ENCODE measurements around the gene RGS2.

Gene RGS2

DNA sequence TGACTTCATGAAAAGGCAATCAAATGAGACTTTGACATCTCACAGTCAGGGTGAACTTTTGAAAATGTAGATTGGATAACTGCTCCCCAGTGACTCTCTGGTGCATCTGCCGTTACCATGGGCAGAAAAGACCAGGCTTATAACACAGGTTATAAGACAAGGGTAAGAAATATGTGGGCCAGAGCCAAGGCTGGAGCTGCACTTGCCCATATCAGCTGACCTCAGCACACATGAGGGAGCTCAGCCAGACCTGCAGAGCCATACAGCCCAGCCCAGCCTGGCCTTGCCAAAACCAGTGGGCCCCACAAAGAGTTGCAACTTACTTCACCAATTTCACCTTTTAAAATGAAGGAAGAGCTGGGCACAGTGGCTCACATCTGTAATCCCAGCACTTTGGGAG lies 11.7 kb upstream of the RGS2 start:
- DNase-seq: no peak

DNA sequence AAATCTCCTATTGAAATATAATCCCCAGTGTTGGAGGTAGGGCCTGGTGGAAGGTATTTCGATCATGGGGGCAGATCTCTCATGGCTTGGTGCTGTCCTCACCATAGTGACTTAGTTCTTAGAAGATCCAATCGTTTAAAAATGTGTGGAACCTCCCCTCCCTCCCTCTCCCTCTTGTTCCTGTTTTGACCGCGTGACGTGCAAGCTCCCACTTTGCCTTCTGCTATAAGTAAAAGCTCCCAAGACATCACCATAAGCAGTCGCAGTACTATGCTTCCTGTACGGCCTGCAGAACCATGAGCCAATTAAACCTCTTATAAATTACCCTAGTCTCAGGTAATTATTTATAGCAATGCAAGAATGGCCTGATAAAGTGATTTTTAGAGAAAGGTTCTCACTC lies 10.9 kb upstream of the RGS2 start:
- DNase-seq: no peak

DNA sequence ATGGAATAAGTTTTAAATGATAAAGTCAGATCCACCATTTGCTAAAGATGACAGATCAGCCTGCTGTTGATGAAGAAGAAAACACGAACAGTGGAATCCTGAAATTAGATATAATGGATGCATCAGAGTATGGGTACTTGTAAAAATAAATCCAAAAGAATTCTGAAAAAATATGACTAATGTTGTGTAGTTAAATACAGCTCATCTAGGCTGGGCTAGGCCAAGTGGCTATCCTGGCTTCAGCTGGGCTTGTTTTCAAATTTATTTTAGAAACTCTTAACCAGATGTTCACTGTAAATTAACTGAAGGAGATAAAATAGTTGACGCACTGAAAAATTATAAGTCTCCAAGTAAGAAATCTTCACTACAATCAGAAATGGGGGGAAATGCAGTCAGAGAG lies 7.4 kb upstream of the RGS2 start:
- no peak for DNase-seq

DNA sequence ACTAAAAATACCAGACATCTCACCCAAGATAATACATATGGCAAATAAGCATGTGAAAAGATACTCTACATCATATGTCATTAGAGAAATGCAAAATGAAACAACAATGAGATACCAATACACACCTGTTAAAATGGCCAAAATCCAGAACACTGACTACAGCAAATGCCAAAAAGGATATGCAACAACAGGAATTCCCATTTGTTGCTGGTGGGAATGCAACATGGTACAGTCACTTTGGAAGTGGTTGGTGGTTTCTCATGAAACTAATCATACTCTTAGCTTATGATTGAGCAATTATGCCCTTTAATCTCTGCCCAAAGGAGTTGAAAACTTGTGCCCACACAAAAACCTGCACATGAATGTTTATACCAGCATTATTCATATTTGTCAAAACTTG lies 6.4 kb upstream of the RGS2 start:
- DNase-seq: no peak

DNA sequence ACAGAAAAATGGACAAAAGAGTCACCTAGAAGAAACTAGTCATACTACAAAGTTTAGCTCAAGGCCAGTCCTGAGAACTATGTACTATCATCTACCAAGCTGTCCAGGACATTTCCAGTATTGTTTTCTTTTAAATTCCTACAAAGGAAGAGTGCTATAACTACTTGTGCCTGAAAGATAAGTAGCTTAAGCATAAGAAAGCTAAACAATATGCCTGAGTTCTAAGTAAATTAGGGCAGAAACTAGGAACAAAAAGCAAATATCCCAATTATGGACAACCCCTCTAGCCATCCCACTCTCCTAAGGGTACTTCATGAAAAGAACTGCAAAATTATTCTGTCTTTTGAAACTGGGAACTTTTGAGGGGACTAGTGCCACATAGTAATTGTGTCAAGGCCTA lies 5.3 kb upstream of the RGS2 start:
- no peak for DNase-seq

DNA sequence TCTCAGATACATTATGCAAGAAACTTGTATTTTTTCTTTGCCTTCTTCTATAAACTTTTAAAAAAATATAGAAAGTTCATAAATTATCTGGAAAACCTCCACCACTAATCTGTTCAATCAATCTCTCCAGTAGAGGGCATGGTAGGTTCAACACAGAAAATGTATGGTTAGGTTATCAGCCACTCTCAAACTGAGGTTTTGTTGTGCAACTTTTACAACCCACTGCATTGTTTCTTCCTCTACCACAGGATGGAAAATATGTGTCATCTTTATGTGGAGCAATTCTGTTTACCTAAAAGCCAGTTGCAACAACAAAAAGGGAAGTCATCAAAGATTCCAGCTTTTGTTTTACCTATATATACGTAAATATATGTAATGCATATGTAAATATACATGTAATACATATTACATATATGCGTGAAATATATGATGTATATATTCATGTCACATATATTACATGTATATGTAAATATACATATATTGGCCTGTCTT lies 3.0 kb upstream of the RGS2 start:
- peak; percentile 24 for DNase-seq

DNA sequence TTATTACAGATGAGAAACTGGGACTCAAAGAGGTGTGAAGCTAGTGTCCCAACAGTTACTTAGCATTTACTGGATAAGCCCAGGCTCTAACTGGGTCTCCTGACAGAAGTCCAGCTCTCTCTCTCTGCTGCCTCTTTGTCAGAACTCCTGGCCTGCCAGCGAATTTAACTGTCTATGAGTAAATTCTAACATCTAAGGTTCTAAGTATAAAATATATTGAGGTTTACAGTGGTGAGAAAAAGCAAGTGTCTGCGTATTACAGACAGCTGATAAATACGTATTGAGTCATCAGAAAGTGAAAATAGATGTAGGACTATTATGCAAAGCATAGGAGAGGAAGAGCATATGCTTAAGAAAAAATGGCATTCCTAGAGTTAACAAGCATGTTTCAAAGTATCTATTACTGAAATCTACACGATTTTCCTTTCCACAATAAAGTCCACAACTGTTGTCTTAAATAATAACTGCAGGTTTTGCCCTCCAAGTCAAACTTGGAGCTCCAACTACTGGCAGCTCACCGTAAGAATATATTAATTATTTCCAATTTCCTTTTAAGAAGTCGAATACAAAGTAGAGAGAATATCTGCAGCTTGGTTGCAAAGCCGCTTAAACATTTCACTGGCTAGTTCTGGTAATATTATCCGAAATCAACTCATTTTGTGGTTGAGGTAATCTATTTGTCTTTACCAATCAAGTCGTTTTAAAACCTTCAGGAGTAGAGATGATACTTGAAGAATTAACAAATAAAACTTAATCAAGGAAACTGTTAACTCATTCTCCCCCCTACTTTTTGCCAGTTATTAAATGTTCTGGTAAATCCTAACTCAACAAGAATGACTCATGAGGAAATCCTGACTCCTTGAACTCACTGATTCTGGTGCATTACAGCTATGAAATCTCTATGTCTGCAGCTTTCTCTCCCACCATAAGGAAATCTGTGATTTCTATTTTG lies 1.4 kb upstream of the RGS2 start:
- DNase-seq: no peak

DNA sequence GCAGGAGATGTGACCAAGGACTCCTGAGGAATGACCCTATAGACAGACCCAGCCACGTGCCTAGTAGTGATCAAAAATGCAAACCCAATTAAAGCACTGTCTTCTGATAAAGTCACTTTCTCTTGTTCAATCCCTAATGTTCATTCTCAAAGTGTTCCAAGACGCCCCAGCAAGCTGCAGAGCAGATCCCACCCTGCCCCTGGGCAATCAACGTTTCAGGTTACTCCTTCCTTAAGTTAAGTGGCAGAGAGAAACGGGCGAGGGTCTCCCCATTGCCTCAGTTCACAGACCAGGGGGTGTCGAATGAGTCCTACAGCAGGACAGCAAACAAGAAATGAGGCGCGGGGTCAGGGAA lies 699 bp upstream of the RGS2 start:
- no peak for DNase-seq

DNA sequence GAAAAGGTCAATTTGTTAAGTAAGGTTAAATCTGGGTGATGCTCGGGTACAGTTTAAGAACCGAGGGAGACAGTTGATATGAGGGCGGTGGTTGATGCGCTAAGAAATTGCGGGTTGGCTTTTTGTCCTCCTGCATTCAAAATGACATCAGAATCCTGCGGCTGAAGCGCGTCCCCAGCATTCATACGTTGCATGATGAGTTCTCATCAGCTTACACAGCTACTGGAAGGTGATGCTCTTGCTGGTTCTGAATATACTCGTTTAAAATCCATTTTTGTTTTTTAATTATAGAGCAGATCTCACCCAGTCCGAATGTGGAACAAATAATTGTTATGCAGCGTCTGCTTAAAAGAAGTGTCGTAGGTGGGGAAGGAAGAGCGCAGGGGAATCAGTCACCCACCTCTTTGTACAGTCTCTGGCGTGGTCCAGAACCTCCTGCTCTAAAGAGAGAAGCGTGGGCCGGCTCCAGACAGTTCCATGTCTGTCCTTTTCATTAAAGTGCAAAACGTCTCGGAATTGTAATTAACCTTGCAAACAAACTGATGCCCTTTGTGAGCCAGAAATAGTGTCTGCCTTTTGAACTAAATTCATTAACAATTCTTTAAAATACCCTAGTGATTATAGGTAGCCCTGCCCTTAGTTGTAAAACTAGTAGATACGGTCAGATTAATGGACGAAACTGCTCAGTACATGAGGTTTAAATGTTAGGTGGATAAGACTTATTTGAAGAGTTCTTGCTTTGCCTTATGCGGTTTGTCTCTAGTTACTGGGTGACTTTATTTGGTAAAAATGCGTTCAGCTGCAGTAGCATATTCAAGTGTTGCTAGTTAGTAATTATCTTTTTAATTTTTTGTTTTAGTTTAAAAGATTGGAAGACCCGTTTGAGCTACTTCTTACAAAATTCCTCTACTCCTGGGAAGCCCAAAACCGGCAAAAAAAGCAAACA lies 741 bp downstream of the RGS2 start:
- no peak for DNase-seq

DNA sequence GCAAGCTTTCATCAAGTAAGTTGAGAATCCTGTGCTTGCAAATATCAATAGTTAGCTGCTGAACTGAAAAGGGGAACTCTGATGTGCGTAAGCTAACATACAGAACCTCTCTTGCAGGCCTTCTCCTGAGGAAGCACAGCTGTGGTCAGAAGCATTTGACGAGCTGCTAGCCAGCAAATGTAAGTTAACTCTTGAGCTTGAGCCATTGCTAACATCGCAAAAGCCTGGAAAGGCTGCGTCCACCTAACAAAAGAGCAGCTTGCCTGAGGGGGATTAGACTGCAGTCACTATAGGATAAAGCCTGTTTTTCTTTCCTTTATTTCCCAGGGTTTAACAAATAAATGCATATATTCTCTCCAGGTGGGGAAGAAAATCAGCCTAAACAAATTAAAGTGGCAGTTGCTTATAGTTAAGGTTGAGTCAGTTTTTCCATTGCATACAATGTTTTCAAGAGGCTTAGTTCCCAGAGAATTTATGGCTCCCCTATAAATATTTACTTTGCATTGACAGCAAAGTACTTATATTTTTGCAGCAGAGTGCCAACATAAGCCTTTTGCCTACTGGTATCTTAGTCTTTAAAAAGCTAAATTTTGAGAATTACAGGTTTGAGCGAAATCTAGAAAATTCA lies 1.5 kb downstream of the RGS2 start:
- no peak for DNase-seq

DNA sequence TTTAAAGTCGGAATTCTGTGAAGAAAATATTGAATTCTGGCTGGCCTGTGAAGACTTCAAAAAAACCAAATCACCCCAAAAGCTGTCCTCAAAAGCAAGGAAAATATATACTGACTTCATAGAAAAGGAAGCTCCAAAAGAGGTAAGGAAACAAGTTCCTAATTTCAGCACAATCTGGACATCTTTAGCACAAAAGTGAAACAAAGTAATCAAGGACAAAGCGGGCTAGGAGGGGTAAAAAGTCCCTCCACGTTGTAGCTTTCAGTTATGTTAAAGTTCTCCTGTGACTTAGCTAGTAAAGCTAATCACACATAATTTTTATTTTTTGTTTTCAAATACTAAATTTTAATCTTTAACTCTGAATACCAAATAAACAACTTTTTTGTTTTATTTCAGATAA lies 2.2 kb downstream of the RGS2 start:
- no peak for DNase-seq

DNA sequence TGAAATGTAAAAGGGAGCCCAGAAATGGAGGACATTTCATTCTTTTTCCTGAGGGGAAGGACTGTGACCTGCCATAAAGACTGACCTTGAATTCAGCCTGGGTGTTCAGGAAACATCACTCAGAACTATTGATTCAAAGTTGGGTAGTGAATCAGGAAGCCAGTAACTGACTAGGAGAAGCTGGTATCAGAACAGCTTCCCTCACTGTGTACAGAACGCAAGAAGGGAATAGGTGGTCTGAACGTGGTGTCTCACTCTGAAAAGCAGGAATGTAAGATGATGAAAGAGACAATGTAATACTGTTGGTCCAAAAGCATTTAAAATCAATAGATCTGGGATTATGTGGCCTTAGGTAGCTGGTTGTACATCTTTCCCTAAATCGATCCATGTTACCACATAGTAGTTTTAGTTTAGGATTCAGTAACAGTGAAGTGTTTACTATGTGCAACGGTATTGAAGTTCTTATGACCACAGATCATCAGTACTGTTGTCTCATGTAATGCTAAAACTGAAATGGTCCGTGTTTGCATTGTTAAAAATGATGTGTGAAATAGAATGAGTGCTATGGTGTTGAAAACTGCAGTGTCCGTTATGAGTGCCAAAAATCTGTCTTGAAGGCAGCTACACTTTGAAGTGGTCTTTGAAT lies 2.9 kb downstream of the RGS2 start:
- no peak for DNase-seq

DNA sequence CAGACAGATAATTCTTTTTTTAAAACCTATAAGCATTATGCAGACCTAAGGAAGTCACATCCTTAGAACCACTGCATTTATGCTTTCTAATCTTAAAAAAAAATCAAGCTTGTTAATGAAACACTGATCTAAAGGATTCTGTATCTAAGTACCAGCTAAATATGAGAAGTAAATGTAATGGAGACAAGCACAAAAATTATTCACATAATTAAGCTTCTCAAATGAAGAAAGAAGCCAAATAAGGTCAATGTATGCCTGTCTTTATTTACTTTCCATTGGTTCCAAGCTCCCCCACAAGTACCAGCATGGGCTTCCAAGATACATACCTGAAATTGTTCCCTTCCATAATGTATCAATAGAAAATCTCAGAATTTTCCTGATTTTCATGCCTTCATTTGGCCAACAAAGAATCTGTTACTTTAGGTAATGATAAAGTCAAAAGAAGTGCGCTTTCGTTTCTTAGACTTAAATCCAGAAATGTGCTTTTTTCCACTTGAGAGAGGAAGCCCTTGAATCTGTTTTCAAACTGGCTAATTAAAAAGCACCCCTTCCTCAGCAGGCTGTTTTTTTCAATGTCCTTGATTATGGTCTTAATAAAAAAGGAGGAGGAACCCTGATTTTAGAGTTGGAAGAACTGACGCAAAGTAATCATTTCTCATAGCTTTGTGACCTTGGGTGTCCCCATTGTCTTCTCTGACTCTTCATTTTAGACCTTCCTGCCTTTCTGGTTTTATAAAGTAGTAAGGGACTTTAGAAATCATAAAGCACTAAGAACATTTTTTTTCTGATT lies 3.8 kb downstream of the RGS2 start:
- DNase-seq: no peak

DNA sequence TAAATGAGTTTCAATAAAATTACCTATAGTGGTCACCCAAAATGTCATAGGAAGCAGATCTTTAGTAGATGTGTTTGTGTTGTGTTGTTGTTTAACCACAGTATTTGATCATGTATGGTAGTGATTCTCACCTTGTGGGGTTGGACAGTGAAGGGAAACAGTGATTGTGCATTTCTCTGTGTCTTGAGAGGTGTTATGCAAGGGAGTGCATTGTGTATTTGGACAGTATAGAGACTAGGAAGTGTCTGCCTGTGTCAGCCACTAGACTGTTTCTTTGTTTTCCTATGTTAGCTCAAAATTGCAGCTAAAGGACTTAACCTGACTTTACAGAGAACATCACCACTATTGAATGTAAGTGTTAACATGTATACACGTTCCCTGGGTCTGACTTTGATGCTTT lies 6.0 kb downstream of the RGS2 start:
- no peak for DNase-seq

DNA sequence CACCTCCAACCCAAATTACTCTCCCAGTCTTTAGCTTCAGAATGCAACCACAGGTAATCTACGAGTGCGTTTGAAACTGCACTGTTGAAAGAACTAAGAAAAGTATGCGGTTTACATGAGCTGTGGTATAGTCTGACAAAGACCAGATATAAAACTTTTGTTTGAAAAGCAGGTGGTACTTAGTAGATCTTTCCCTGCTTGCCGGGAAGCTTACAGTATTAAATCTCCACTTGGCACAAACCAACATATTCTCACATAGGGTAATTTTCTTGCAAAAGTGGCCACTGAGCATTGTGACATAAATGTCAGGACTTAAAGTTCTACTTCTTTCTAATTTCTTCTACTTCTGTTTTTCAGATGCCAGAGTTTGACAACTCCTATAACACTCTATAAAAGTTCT lies 8.4 kb downstream of the RGS2 start:
- no peak for DNase-seq

DNA sequence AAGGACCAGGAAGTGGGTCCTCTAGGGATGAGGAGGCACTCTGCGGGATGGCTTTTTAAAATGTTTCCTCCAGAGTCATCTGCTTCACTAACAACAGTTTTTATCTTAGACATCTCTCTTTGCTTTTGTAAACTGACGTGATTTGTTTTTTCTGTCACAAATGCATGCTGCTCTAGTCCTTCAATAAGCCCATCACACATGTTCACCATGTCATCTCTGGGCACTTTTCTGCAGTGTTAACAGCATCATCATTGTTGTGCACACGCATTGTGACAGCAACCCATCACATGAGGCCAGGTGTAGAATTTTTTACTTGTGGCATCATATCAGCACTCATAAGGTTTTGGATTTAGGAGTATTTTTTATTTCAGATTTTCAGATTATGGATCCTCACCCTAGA lies 12.5 kb downstream of the RGS2 start:
- DNase-seq: no peak

DNA sequence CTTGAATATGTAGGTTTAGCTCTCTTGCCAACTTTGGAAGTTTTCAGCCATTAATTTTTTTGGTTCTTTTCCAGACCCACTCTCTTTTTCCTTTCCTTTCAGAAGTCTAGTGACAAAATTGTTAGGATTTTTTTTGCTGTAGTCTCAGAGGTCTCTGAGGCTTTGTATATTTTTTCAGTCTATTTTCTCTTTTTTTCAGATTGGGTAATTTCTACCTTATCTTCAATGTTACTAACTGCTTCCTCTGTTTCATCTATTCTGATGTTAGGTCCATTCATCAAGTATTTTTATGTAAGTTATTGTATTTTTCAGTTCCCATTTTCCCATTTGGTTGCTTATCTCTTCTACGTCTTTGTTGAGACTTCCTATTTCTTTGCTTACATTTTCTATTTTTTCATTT lies 15.7 kb downstream of the RGS2 start:
- no peak for DNase-seq

DNA sequence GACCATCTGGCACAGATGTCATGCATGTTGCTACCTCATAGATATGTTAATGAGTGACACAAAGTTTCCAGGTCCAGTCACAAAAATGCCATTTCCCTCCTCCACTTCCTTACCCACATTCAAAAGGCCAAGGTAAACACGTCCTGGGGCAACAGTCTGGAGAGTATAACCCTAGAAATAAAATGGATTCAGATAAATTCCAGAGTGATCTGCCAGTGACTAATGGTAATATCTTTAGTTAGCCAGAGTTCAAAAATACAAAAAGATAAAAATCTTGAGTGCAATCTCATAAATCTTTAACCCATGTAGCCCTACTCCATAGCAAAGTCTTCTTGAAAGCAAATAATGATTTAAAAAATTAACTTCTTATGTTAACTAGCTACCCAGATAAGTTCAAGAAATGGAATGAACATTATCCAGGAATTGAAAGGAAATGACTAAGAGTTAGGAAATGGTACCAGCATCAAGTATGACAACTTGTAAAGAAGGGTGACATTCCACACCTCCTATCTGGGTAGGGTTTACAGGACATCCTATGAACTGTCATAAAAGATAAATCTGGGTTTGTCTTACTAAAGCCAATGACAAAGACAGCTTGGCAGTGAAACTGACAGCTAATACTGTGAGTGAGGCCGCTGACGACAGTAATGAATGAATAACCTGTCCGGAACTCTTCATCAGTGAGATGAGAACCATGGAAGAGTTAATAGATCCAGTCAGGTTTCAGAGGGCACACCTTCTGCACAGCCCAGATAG lies 18.1 kb downstream of the RGS2 start:
- DNase-seq: no peak

DNA sequence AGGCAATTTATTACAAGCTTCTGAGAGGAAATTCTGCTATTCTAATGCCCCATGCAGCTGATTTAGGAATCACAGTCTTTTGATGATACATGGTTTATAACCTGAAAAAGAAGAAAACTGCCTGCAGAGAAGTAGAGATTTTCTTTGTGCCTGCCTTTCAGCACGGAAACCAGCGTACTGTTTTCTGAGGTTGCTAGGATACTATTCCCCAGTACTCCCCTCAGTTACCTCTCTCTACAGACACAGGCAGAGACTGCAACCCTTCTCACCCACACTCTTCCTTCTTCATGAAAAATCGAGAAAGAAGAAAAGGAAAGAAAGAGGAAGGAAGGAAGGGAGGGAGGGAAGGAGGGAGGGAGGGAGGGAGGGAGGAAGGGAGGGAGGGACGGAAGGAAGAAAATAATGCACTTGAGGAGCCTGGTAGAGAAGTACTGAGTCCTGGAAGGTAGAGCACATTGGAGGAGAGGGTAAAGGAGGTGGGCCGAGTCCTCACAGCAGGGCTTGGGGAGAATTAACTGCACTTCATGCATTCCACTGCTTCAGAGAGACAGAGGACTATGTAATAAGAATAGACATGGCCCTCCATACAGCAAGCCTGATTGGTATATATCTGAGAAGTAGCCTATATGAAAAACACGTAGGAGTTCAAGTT lies 21.9 kb downstream of the RGS2 start:
- no peak for DNase-seq

DNA sequence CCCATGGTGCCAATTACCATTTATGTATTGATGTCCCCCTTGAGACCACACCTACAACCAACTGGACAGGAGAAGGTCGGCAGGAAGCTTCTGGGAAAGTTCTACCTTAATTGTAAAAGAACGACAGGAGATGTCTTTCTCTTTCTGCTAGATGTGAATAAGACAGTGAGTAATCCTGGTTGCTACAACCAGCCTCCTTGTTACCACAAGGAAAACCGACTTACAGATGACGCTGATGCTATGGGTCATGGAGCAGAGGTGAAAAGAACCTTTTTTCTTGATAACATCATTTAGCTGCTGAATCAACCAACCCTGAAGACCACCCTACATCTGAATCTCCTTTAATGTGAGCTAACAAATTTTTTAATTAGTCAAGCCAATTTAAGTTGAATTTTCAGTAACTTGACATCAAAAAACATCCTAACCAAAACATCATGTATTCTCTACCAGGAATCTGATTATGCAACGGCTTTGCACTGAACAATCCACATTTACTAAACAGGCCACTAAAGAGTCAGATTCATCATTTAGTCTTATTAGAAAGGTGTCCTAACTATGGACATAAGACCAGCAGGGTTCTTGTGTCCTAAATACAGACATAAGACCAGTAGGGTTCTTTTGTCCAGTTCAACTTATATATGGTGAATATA lies 23.0 kb downstream of the RGS2 start:
- no peak for DNase-seq
